ENCODE measurements around the gene SYNPO2. TPM values are rescaled to one million over a fixed set of nuclear protein-coding genes. Genes with fewer than 3 reads are reported as not detected.
A peak's percentile ranks its signal among the peaks of the same experiment; 100 is the strongest.

The SYNPO2 gene
- total RNA-seq, 1 donor: 34.0 TPM

DNA sequence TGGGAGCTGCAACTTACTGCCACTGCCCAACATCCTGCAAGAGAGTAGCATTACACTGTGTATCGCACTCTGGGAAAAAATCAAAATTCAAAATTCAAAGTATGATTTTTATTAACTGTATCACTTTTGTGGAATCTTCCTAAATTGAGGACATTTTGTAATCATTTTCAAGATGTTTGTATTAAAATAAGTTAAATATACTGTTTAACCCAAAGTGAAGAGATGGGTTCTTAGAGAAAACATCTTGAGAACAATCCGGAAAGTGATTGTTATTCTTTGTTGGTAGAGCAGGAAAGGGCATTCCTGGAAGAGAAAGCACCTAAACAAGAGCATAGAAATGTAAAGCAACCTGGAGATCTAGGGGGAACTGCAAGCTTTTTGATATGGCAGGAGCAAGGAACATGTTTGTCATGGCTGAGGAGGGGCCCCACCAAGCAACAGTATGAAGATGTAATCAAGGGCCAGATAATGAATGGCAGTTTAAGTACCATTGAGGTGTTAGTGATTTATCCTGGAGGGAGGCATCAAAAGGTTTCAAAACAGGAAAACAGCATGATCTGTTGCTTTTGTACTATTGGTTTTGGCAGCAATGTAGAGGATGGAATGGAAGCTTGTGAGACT is 38.7 kb upstream of the SYNPO2 start:
- Histone ChIP-seq H4K20me1 (ENCODE audit: insufficient read depth, low read length) (no peaks in the 10 kb centered on the region), H3K27me3 (ENCODE audit: insufficient read depth, low read length) (no peaks in the 10 kb centered on the region), H3K9me3 (ENCODE audit: low read depth, low read length) (no peaks in the 10 kb centered on the region), H2AFZ (ENCODE audit: low read length) (peak overlapping the region; percentile 93), H3K79me2 (ENCODE audit: insufficient read depth, low read length) (no peaks in the 10 kb centered on the region), H3K27ac (ENCODE audit: low read depth, low read length) (no peak overlapping the region), H3K4me3 (ENCODE audit: insufficient read depth, low read length) (peak overlapping the region; percentile 68), H3K4me1 (ENCODE audit: insufficient read depth, low read length) (no peaks in the 10 kb centered on the region), H3K4me2 (ENCODE audit: insufficient read depth, low read length) (peak overlapping the region; percentile 87), H3K36me3 (ENCODE audit: insufficient read depth, low read length) (no peaks in the 10 kb centered on the region)
- no peak for TF ChIP-seq CTCF (IDR thresholded peaks at IDR 0.05; ENCODE audit: extremely low read depth, low read depth, low read length)
- DNase-seq (ENCODE audit: insufficient read length, low spot score, missing footprints): no peak

DNA sequence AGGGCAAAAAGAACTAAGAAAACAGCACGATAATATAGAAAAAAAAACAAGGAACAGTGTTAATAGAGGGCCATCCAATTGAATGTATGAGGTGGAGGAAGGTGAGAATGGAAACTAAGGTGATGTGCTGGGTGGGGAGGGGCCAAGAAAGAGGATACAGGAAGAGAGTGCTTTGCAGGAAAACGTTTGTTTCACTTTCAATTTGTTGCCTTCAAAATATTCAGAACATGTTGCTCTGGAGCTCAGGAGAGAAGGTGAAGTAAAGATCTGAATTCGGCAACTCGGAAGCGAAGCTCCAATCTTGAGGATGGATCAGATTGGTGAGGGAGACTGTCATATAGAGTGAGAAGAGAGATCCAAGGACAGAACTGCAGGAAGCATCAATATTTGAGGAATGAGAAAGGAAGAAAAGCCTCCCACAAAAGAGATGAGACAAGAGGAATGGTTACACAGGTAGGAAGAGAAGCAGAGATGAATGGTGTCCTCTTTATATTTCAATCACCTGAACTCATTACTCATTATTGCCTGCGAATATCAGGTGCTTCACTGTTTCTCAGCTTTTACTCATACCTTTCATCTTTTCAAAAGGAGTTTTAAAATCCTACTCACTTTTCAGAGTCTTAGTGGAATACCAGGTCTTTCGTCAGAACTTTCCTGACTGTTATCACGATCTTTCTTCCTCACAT is 38.0 kb upstream of the SYNPO2 start:
- no peaks in the 10 kb centered on the region for H3K4me1 ChIP-seq (ENCODE audit: insufficient read depth, low read length)
- no peaks in the 10 kb centered on the region for H3K36me3 ChIP-seq (ENCODE audit: insufficient read depth, low read length)
- no peak for TF ChIP-seq CTCF (IDR thresholded peaks at IDR 0.05; ENCODE audit: extremely low read depth, low read depth, low read length)
- DNase-seq (ENCODE audit: insufficient read length, low spot score, missing footprints): no peak
- H4K20me1 ChIP-seq (ENCODE audit: insufficient read depth, low read length): no peaks in the 10 kb centered on the region
- H3K79me2 ChIP-seq (ENCODE audit: insufficient read depth, low read length): no peaks in the 10 kb centered on the region
- H3K4me2 ChIP-seq (ENCODE audit: insufficient read depth, low read length): peak overlapping the region; percentile 87
- no peaks in the 10 kb centered on the region for H3K27me3 ChIP-seq (ENCODE audit: insufficient read depth, low read length)
- peak overlapping the region; percentile 93 for H2AFZ ChIP-seq (ENCODE audit: low read length)
- H3K27ac ChIP-seq (ENCODE audit: low read depth, low read length): no peak overlapping the region
- H3K9me3 ChIP-seq (ENCODE audit: low read depth, low read length): no peaks in the 10 kb centered on the region
- H3K4me3 ChIP-seq (ENCODE audit: insufficient read depth, low read length): peak overlapping the region; percentile 68

- H4K20me1 ChIP-seq (ENCODE audit: insufficient read depth, low read length): no peaks in the 10 kb centered on the region
- no peak for DNase-seq (ENCODE audit: insufficient read length, low spot score, missing footprints)
- H2AFZ ChIP-seq (ENCODE audit: low read length): peak overlapping the region; percentile 70
- H3K9me3 ChIP-seq (ENCODE audit: low read depth, low read length): no peaks in the 10 kb centered on the region
- TF ChIP-seq CTCF (IDR thresholded peaks at IDR 0.05; ENCODE audit: extremely low read depth, low read depth, low read length): no peak
- H3K4me1 ChIP-seq (ENCODE audit: insufficient read depth, low read length): no peaks in the 10 kb centered on the region
- no peaks in the 10 kb centered on the region for H3K79me2 ChIP-seq (ENCODE audit: insufficient read depth, low read length)
- no peak overlapping the region for H3K4me3 ChIP-seq (ENCODE audit: insufficient read depth, low read length)
- no peaks in the 10 kb centered on the region for H3K27me3 ChIP-seq (ENCODE audit: insufficient read depth, low read length)
- no peak overlapping the region for H3K4me2 ChIP-seq (ENCODE audit: insufficient read depth, low read length)
- no peak overlapping the region for H3K27ac ChIP-seq (ENCODE audit: low read depth, low read length)
- no peaks in the 10 kb centered on the region for H3K36me3 ChIP-seq (ENCODE audit: insufficient read depth, low read length)
Observed at GRCh38 chr4:118857760-118858159, 30.9 kb upstream of the SYNPO2 start.

GRCh38 chr4:118858779-118859178 is 29.9 kb upstream of the SYNPO2 start:
- Histone ChIP-seq H3K27ac (ENCODE audit: low read depth, low read length) (no peak overlapping the region), H3K4me2 (ENCODE audit: insufficient read depth, low read length) (no peak overlapping the region), H3K4me3 (ENCODE audit: insufficient read depth, low read length) (no peak overlapping the region), H3K9me3 (ENCODE audit: low read depth, low read length) (no peaks in the 10 kb centered on the region), H3K36me3 (ENCODE audit: insufficient read depth, low read length) (no peaks in the 10 kb centered on the region), H4K20me1 (ENCODE audit: insufficient read depth, low read length) (no peaks in the 10 kb centered on the region), H3K27me3 (ENCODE audit: insufficient read depth, low read length) (no peaks in the 10 kb centered on the region), H3K4me1 (ENCODE audit: insufficient read depth, low read length) (no peaks in the 10 kb centered on the region), H2AFZ (ENCODE audit: low read length) (no peak overlapping the region), H3K79me2 (ENCODE audit: insufficient read depth, low read length) (no peaks in the 10 kb centered on the region)
- no peak for TF ChIP-seq CTCF (IDR thresholded peaks at IDR 0.05; ENCODE audit: extremely low read depth, low read depth, low read length)
- DNase-seq (ENCODE audit: insufficient read length, low spot score, missing footprints): no peak
